ENCODE results near the gene RBM38.

- TF ChIP-seq, protein P1, sequence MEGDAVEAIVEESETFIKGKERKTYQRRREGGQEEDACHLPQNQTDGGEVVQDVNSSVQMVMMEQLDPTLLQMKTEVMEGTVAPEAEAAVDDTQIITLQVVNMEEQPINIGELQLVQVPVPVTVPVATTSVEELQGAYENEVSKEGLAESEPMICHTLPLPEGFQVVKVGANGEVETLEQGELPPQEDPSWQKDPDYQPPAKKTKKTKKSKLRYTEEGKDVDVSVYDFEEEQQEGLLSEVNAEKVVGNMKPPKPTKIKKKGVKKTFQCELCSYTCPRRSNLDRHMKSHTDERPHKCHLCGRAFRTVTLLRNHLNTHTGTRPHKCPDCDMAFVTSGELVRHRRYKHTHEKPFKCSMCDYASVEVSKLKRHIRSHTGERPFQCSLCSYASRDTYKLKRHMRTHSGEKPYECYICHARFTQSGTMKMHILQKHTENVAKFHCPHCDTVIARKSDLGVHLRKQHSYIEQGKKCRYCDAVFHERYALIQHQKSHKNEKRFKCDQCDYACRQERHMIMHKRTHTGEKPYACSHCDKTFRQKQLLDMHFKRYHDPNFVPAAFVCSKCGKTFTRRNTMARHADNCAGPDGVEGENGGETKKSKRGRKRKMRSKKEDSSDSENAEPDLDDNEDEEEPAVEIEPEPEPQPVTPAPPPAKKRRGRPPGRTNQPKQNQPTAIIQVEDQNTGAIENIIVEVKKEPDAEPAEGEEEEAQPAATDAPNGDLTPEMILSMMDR (conservative IDR thresholded peaks at IDR 0.05; ENCODE audit: low read depth, low read length) = no peak
- no peak for TF ChIP-seq EZH2 (IDR thresholded peaks at IDR 0.05; ENCODE audit: borderline replicate concordance, low read depth, low read length, poor library complexity, severe bottlenecking)
Measured at GRCh38 chr20:57394121-57395082, 3.2 kb downstream of the RBM38 start.

All from A673 (cell line).